GM12873 (cell line): ENCODE results near the gene ATP2A2.

Source experiments
- TF ChIP-seq, protein P1 (sequence below): IDR thresholded peaks from 2 replicates; pipeline ENCODE4 v1.5.1; 2012; ENCODE audit warnings: low read depth, mild to moderate bottlenecking, moderate library complexity, low read length, control low read depth; ENCODE audit not compliant: insufficient read depth; ENCODE audit errors: missing control alignments

Gene ATP2A2

GRCh38 chr12:110286623-110287022 lies 5.6 kb downstream of the ATP2A2 start:
- TF ChIP-seq, protein P1, sequence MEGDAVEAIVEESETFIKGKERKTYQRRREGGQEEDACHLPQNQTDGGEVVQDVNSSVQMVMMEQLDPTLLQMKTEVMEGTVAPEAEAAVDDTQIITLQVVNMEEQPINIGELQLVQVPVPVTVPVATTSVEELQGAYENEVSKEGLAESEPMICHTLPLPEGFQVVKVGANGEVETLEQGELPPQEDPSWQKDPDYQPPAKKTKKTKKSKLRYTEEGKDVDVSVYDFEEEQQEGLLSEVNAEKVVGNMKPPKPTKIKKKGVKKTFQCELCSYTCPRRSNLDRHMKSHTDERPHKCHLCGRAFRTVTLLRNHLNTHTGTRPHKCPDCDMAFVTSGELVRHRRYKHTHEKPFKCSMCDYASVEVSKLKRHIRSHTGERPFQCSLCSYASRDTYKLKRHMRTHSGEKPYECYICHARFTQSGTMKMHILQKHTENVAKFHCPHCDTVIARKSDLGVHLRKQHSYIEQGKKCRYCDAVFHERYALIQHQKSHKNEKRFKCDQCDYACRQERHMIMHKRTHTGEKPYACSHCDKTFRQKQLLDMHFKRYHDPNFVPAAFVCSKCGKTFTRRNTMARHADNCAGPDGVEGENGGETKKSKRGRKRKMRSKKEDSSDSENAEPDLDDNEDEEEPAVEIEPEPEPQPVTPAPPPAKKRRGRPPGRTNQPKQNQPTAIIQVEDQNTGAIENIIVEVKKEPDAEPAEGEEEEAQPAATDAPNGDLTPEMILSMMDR = no peak

DNA sequence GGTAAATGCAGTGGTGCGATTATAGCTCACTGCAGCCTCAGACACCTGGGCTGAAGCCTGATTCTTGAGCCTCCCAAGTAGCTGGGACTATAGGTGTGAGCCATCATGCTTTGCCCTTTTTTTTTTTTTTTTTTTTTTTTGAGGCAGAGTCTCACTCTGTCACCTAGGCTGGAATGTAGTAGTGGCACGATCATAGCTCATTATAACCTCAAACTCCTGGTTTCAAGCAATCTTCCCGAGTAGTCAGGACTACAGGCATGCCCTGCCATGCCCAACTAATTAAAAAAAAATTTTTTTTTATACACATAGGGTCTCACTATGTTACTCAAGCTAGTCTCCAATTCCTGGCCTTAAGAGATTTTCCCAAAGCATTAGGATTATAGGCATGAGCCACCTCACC lies 6.9 kb downstream of the ATP2A2 start:
- TF ChIP-seq, protein P1 = no peak

DNA sequence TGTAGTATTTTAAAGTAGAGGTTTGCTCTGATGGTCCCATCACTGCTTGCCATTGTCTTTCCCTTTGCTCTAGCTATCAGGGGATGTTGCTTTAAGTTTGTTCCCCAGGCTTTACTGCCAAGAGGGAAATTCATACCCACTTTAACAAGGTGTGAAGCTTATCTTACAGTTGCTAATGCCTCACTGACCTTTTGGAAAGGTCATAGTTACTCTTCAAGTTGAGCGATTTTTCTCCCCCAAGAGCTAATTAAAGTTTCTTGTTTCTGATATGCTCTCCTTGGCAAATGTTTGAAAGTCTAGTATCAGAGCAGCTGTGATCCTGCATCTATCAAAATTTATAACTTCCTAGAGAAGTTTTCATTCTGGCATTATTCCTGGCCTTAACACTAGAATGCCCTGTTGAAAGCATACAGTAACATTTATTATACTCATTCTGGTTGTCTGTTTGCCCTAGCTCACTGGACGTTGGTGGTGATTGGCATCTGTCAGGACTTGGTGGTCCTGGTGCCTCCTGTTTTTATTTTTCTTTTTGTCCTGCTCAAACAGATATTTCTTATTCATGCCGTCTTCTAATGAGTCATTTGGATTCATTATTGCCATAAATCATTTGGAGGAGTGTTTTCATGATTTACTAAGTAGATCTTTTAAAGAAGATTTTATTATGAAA lies 8.1 kb downstream of the ATP2A2 start:
- TF ChIP-seq, protein P1 = no peak

DNA sequence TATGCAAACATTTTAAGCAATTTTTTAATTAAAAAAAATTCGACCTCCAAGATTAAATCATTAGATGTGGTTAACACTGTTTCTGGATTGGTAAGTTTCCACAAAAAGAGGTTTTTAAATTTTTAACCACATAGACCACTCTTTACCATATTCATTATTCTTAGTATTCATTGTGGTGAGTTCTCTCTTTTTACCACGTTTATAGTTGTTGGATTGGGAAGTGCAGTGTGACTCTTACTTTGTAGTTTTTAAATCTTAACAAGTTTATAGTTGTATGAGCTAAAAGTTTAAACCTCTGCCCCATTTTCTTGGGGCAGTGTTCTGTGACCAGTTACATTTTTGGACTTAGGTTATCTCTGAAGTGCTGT lies 8.6 kb downstream of the ATP2A2 start:
- TF ChIP-seq, protein P1 = no peak

DNA sequence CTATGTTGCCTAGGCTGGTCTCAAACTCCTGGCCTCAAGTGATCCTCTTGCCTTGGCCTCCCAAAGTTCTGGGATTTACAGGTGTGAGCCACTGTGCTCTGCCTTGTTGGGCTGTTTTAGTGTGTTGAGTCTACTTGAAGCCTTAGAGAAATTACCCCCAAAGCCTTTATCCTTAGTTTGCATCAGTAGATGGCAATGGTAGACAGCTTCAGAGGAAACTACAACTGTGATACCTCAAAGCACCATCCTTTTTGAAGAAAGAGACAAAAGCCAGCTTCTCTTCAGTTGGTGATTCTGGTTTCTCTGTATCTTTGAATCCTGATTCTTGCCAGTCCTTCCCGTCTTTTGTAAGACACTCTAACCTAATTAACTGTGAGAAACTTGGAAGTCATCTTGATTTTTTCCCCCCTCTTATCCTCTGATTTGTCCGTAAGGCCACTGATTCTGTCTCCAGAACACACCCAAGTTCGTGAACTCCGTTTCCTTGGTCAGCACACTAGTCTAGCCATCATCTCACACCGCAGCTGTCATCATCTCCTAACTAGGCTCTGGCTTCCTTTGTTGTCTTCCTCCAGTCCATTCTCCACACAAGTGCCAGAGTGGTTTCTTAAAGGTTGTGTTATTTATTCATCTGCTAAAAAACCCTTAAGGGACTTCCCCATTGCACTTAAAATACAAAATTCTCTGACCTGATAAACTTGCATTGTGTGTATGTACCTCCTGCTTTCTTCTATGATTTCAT lies 20.2 kb downstream of the ATP2A2 start:
- TF ChIP-seq, protein P1 = no peak

- TF ChIP-seq, protein P1 = no peak
Measured at GRCh38 chr12:110304061-110304551, 23.1 kb downstream of the ATP2A2 start.

DNA sequence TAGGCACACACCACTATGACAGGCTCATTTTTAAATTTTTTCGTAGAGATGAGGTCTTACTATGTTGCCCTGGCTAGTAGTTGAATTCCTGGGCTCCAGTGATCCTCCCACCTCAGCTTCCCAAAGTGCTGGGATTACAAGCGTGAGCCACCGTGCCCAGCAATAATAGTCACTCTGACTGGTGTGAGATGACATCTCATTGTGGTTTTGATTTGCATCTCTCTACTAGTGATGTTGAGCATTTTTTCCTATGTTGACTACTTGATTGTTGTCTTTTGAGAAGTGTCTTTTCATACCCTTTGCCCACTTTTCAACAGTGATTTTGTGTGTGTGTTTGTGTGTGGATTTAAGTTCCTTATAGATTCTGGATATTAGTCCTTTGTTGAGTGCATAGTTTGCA lies 26.3 kb downstream of the ATP2A2 start:
- TF ChIP-seq, protein P1 = no peak
